ENCODE results near the gene RASSF7.

The RASSF7 gene

DNA sequence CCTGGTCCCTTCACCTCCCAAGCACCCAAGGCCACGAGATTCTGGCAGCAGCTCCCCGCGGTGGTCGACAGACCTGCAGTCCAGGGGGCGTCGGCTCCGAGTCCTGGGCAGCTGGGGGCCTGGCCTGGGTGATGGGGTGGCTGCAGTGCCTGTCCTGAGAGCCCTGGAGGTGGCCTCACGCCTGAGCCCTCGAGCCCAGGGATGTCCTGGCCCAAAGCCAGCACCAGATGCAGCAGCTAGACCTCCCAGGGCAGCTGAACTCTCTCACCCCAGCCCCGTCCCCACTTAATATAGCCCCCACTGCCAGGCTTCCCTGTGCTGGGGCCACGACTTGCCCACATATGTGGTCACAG, 6.8 kb upstream of the RASSF7 start:
- Histone ChIP-seq H3K27ac (no peak overlapping the region), H3K4me3 (IDR thresholded peaks at IDR 0.05; ENCODE audit: insufficient read depth, low read depth, low read length) (no peak overlapping the region), H3K4me2 (no peak overlapping the region; the same call in 1 of the 2 replicates), H3K79me2 (ENCODE audit: insufficient read depth, low read depth) (no peaks in the 10 kb centered on the region), H3K4me1 (ENCODE audit: low read depth, poor library complexity, severe bottlenecking) (peaks cover 8% of the 10 kb centered on the region), H2AFZ (ENCODE audit: low read depth) (no peak overlapping the region), H3K9ac (no peak overlapping the region), H3K27me3 (ENCODE audit: insufficient read depth, low read depth) (no peaks in the 10 kb centered on the region; the same call in 1 of the 2 replicates), H4K20me1 (ENCODE audit: insufficient read depth) (no peaks in the 10 kb centered on the region), H3K36me3 (ENCODE audit: insufficient read depth) (no peaks in the 10 kb centered on the region)
- TF ChIP-seq CTCF (conservative IDR thresholded peaks at IDR 0.05; ENCODE audit: low read depth, low read length) = no peak

- Histone ChIP-seq H3K79me2 (ENCODE audit: insufficient read depth, low read depth) (no peaks in the 10 kb centered on the region), H3K36me3 (ENCODE audit: insufficient read depth) (no peaks in the 10 kb centered on the region), H3K4me3 (IDR thresholded peaks at IDR 0.05; ENCODE audit: insufficient read depth, low read depth, low read length) (no peak overlapping the region), H3K4me2 (peak overlapping the region; percentile 80), H3K9ac (peak overlapping the region; percentile 41; the same call in 1 of the 2 replicates), H3K27ac (no peak overlapping the region), H2AFZ (ENCODE audit: low read depth) (peak overlapping the region; percentile 67), H4K20me1 (ENCODE audit: insufficient read depth) (no peaks in the 10 kb centered on the region), H3K27me3 (ENCODE audit: insufficient read depth, low read depth) (no peaks in the 10 kb centered on the region; the same call in 1 of the 2 replicates), H3K4me1 (ENCODE audit: low read depth, poor library complexity, severe bottlenecking) (peaks cover 9% of the 10 kb centered on the region)
- TF ChIP-seq CTCF (conservative IDR thresholded peaks at IDR 0.05; ENCODE audit: low read depth, low read length) = peak; percentile 34
Observed at GRCh38 chr11:554428-555226, 6.1 kb upstream of the RASSF7 start.

GRCh38 chr11:555227-555779, 5.5 kb upstream of the RASSF7 start:
- peaks cover 16% of the 10 kb centered on the region for H3K4me1 ChIP-seq (ENCODE audit: low read depth, poor library complexity, severe bottlenecking)
- no peaks in the 10 kb centered on the region for H4K20me1 ChIP-seq (ENCODE audit: insufficient read depth)
- H2AFZ ChIP-seq (ENCODE audit: low read depth) = peak overlapping the region; percentile 41; the same call in 1 of the 2 replicates
- no peaks in the 10 kb centered on the region; the same call in 1 of the 2 replicates for H3K27me3 ChIP-seq (ENCODE audit: insufficient read depth, low read depth)
- no peak overlapping the region for H3K9ac ChIP-seq
- H3K4me3 ChIP-seq (IDR thresholded peaks at IDR 0.05; ENCODE audit: insufficient read depth, low read depth, low read length) = no peak overlapping the region
- no peaks in the 10 kb centered on the region for H3K36me3 ChIP-seq (ENCODE audit: insufficient read depth)
- no peaks in the 10 kb centered on the region for H3K79me2 ChIP-seq (ENCODE audit: insufficient read depth, low read depth)
- TF ChIP-seq CTCF (conservative IDR thresholded peaks at IDR 0.05; ENCODE audit: low read depth, low read length) = no peak
- H3K4me2 ChIP-seq = no peak overlapping the region
- no peak overlapping the region for H3K27ac ChIP-seq

GRCh38 chr11:555780-556661, 4.7 kb upstream of the RASSF7 start:
- no peak overlapping the region for H3K4me2 ChIP-seq
- no peaks in the 10 kb centered on the region for H3K36me3 ChIP-seq (ENCODE audit: insufficient read depth)
- H3K27me3 ChIP-seq (ENCODE audit: insufficient read depth, low read depth) = no peaks in the 10 kb centered on the region; the same call in 1 of the 2 replicates
- H2AFZ ChIP-seq (ENCODE audit: low read depth) = no peak overlapping the region
- no peak overlapping the region for H3K9ac ChIP-seq
- H3K4me1 ChIP-seq (ENCODE audit: low read depth, poor library complexity, severe bottlenecking) = peaks cover 16% of the 10 kb centered on the region
- no peak overlapping the region for H3K4me3 ChIP-seq (IDR thresholded peaks at IDR 0.05; ENCODE audit: insufficient read depth, low read depth, low read length)
- no peak overlapping the region for H3K27ac ChIP-seq
- H3K79me2 ChIP-seq (ENCODE audit: insufficient read depth, low read depth) = no peaks in the 10 kb centered on the region
- no peak for TF ChIP-seq CTCF (conservative IDR thresholded peaks at IDR 0.05; ENCODE audit: low read depth, low read length)
- H4K20me1 ChIP-seq (ENCODE audit: insufficient read depth) = no peaks in the 10 kb centered on the region
